ENCODE data around the gene PIP4P1. TPM values are rescaled to one million over a fixed set of nuclear protein-coding genes. Genes with fewer than 3 reads are reported as not detected.
"Not testable (repeated sequence)": the region's sequence is repeated elsewhere in the genome, so short reads cannot be mapped to it uniquely, and the experiment has no call there.

Gene PIP4P1
- total RNA-seq (2014; rRNA removed) (32.9 and 35.2 TPM in 2 replicates), Bru-seq, nascent RNA (percentile 91 among the genes with signal in this experiment), BruChase-seq, experiment 1, labeled RNA remaining after a 6-hour chase (percentile 94 among the genes with signal in this experiment), BruChase-seq, experiment 2, labeled RNA remaining after a 2-hour chase (percentile 97 among the genes with signal in this experiment)
- long read RNA-seq, transcript PIP4P1-201 (7 exons, 1,961 nt) = minor isoform, 48 of 129 reads
- long read RNA-seq, transcript PIP4P1-202 (7 exons, 1,696 nt) = major isoform, 51 of 129 reads
- long read RNA-seq, partial matches to known transcripts = 19 of 129 reads
- long read RNA-seq, other reads (novel, unspliced or antisense) = 7 of 129 reads

- Histone ChIP-seq H3K27ac (ENCODE audit: low read length) (peak within 1 kb of the TSS; percentile 63), H3K36me3 (ENCODE audit: low read depth, low read length) (peaks cover 23% of the 10 kb centered on the region), H3F3A (ENCODE audit: low read length, unreplicated experiment) (no peaks in the 10 kb centered on the region), H3K9ac (ENCODE audit: low read length) (peak within 1 kb of the TSS; percentile 92), H3K9me2 (replicated peaks; ENCODE audit: low read length) (no peaks in the 10 kb centered on the region), H3K4me1 (ENCODE audit: insufficient read depth, low read length) (peaks cover 17% of the 10 kb centered on the region), H2AFZ (ENCODE audit: low read length) (peak within 1 kb of the TSS; percentile 75), H3K4me3 (ENCODE audit: low read length) (peak within 1 kb of the TSS; percentile 76), H4K20me1 (ENCODE audit: low read length) (0 out of 2 replicates have a peak, but pooled peaks cover 2% of the 10 kb centered on the region), H3K4me2 (ENCODE audit: low read length) (peak within 1 kb of the TSS; percentile 91), H3K79me2 (ENCODE audit: low read length) (peaks cover 40% of the 10 kb centered on the region), H3K27me3 (ENCODE audit: low read length) (no peaks in the 10 kb centered on the region), H3K9me3 (ENCODE audit: low read length) (no peaks in the 10 kb centered on the region)
- intact Hi-C loops (cut with micrococcal nuclease) = loop anchor here (1.0 to 2.0 kb wide), 2 partner anchors 8 to 221 kb away; partner anchors contain the start of gene PNP
- DNase-seq (peak; percentile 99), ATAC-seq (peak; percentile 95)
- TF ChIP-seq CTCF (conservative IDR thresholded peaks at IDR 0.05; ENCODE audit: low read depth, low read length) (no peak), EZH2phosphoT487 (IDR thresholded peaks at IDR 0.05; ENCODE audit: borderline replicate concordance, low read length) (no peak), EZH2 (IDR thresholded peaks at IDR 0.05; ENCODE audit: low read length, unreplicated experiment) (no peak)
- BruUV-seq (replicated peaks) = no TSS peak
- POLR2A ChIA-PET (ENCODE audit: unreplicated experiment) = interaction anchor here (0.5 to 1.2 kb wide), 7 partner anchors 8 to 876 kb away, joined by 3 to 37 read pairs (median 4); partner anchors contain the start of gene PARP2
- CTCF ChIA-PET = interaction anchor here (0.9 to 1.3 kb wide), 4 partner anchors 9 to 152 kb away, joined by 3 to 7 read pairs (median 4); no protein-coding TSS in a partner anchor
Measured at GRCh38 chr14:20461225-20462141, at the start of gene PIP4P1. TSS of gene PIP4P1 (minus strand) at chr14:20461434. CDS start at chr14:20461325, 109 bp downstream.

GRCh38 chr14:20508367-20508766 is 47.1 kb upstream of the PIP4P1 start:
- CTCF ChIA-PET = no interaction called here
- intact Hi-C loops (cut with micrococcal nuclease) = no loop called here
- TF ChIP-seq EZH2phosphoT487 (IDR thresholded peaks at IDR 0.05; ENCODE audit: borderline replicate concordance, low read length) (no peak), EZH2 (IDR thresholded peaks at IDR 0.05; ENCODE audit: low read length, unreplicated experiment) (no peak), CTCF (conservative IDR thresholded peaks at IDR 0.05; ENCODE audit: low read depth, low read length) (no peak)

GRCh38 chr14:20507537-20507936 is 46.3 kb upstream of the PIP4P1 start:
- H3K27ac ChIP-seq (ENCODE audit: low read length); POLR2A ChIA-PET (ENCODE audit: unreplicated experiment); DNase-seq; H4K20me1 ChIP-seq (ENCODE audit: low read length); H2AFZ ChIP-seq (ENCODE audit: low read length); H3K4me1 ChIP-seq (ENCODE audit: insufficient read depth, low read length); intact Hi-C loops (cut with micrococcal nuclease); H3K4me3 ChIP-seq (ENCODE audit: low read length); H3K79me2 ChIP-seq (ENCODE audit: low read length); H3F3A ChIP-seq (ENCODE audit: low read length, unreplicated experiment); H3K9me3 ChIP-seq (ENCODE audit: low read length); H3K27me3 ChIP-seq (ENCODE audit: low read length); BruUV-seq (replicated peaks); H3K4me2 ChIP-seq (ENCODE audit: low read length); H3K36me3 ChIP-seq (ENCODE audit: low read depth, low read length); H3K9me2 ChIP-seq (replicated peaks; ENCODE audit: low read length); ATAC-seq; CTCF ChIA-PET; H3K9ac ChIP-seq (ENCODE audit: low read length): not testable (repeated sequence)

More at GRCh38 chr14:20508367-20508766, 47.1 kb upstream of the PIP4P1 start:
- POLR2A ChIA-PET (ENCODE audit: unreplicated experiment) = no interaction called here
- no peaks in the 10 kb centered on the region for H3K36me3 ChIP-seq (ENCODE audit: low read depth, low read length)
- H3K79me2 ChIP-seq (ENCODE audit: low read length) = no peaks in the 10 kb centered on the region
- H3K4me3 ChIP-seq (ENCODE audit: low read length) = no peak overlapping the region
- no peak overlapping the region for H2AFZ ChIP-seq (ENCODE audit: low read length)
- ATAC-seq (no peak), DNase-seq (no peak)
- no peaks in the 10 kb centered on the region for H3K27me3 ChIP-seq (ENCODE audit: low read length)
- no TSS peak for BruUV-seq (replicated peaks)
- H3K9ac ChIP-seq (ENCODE audit: low read length) = no peak overlapping the region
- no peak overlapping the region for H3K27ac ChIP-seq (ENCODE audit: low read length)
- H3F3A ChIP-seq (ENCODE audit: low read length, unreplicated experiment) = no peaks in the 10 kb centered on the region
- no peaks in the 10 kb centered on the region for H4K20me1 ChIP-seq (ENCODE audit: low read length)
- peaks cover 10% of the 10 kb centered on the region; the same call in 1 of the 2 replicates for H3K4me1 ChIP-seq (ENCODE audit: insufficient read depth, low read length)
- no peak overlapping the region for H3K4me2 ChIP-seq (ENCODE audit: low read length)
- H3K9me3 ChIP-seq (ENCODE audit: low read length) = no peaks in the 10 kb centered on the region
- H3K9me2 ChIP-seq (replicated peaks; ENCODE audit: low read length) = no peaks in the 10 kb centered on the region

- H2AFZ ChIP-seq (ENCODE audit: low read length); DNase-seq; intact Hi-C loops (cut with micrococcal nuclease); H3K4me2 ChIP-seq (ENCODE audit: low read length); H3F3A ChIP-seq (ENCODE audit: low read length, unreplicated experiment); BruUV-seq (replicated peaks); CTCF ChIA-PET; H3K9me3 ChIP-seq (ENCODE audit: low read length); H3K27ac ChIP-seq (ENCODE audit: low read length); H3K4me1 ChIP-seq (ENCODE audit: insufficient read depth, low read length); H3K27me3 ChIP-seq (ENCODE audit: low read length); H3K9ac ChIP-seq (ENCODE audit: low read length); POLR2A ChIA-PET (ENCODE audit: unreplicated experiment); H4K20me1 ChIP-seq (ENCODE audit: low read length); H3K36me3 ChIP-seq (ENCODE audit: low read depth, low read length); H3K79me2 ChIP-seq (ENCODE audit: low read length); ATAC-seq; H3K4me3 ChIP-seq (ENCODE audit: low read length); H3K9me2 ChIP-seq (replicated peaks; ENCODE audit: low read length): not testable (repeated sequence)
Measured at GRCh38 chr14:20506752-20507151, 45.5 kb upstream of the PIP4P1 start.
